ENCODE data around the gene ASMTL.

The ASMTL gene

GRCh38 chrX:1434871-1435240, 17.9 kb downstream of the ASMTL start:
- TF ChIP-seq POLR2AphosphoS5 (IDR thresholded peaks at IDR 0.05; ENCODE audit: low read depth) (no peak), REST (IDR thresholded peaks at IDR 0.05; ENCODE audit: insufficient replicate concordance, low read depth) (no peak), CTCF (IDR thresholded peaks at IDR 0.05; ENCODE audit: insufficient read depth, low read length) (no peak), GABPA (IDR thresholded peaks at IDR 0.05; ENCODE audit: low read depth) (no peak), SPI1 (IDR thresholded peaks at IDR 0.05; ENCODE audit: borderline replicate concordance, low read depth) (no peak)

GRCh38 chrX:1433646-1434357, 18.9 kb downstream of the ASMTL start:
- H3K4me3 ChIP-seq (replicated peaks; ENCODE audit: insufficient read depth, low read length) = no peak overlapping the region
- no peak overlapping the region for H3K27ac ChIP-seq (replicated peaks)
- DNase-seq (ENCODE audit: low read depth in 1 of 2, low spot score in 1 of 2) = no peak
- TF ChIP-seq SPI1 (IDR thresholded peaks at IDR 0.05; ENCODE audit: borderline replicate concordance, low read depth) (no peak), CTCF (IDR thresholded peaks at IDR 0.05; ENCODE audit: insufficient read depth, low read length) (no peak), POLR2AphosphoS5 (IDR thresholded peaks at IDR 0.05; ENCODE audit: low read depth) (no peak), REST (IDR thresholded peaks at IDR 0.05; ENCODE audit: insufficient replicate concordance, low read depth) (no peak), GABPA (IDR thresholded peaks at IDR 0.05; ENCODE audit: low read depth) (no peak)
- H3K27me3 ChIP-seq (ENCODE audit: insufficient read depth, poor library complexity, severe bottlenecking) = no peaks in the 10 kb centered on the region

More at GRCh38 chrX:1434871-1435240, 17.9 kb downstream of the ASMTL start:
- no peak overlapping the region for H3K27ac ChIP-seq (replicated peaks)
- H3K27me3 ChIP-seq (ENCODE audit: insufficient read depth, poor library complexity, severe bottlenecking) = no peaks in the 10 kb centered on the region
- DNase-seq (ENCODE audit: low read depth in 1 of 2, low spot score in 1 of 2) = no peak
- no peak overlapping the region for H3K4me3 ChIP-seq (replicated peaks; ENCODE audit: insufficient read depth, low read length)

GRCh38 chrX:1430451-1430850, 22.3 kb downstream of the ASMTL start:
- TF ChIP-seq SPI1 (IDR thresholded peaks at IDR 0.05; ENCODE audit: borderline replicate concordance, low read depth) = no peak
- no peak for TF ChIP-seq GABPA (IDR thresholded peaks at IDR 0.05; ENCODE audit: low read depth)
- TF ChIP-seq CTCF (IDR thresholded peaks at IDR 0.05; ENCODE audit: insufficient read depth, low read length) = no peak
- TF ChIP-seq POLR2AphosphoS5 (IDR thresholded peaks at IDR 0.05; ENCODE audit: low read depth) = no peak
- no peak for TF ChIP-seq REST (IDR thresholded peaks at IDR 0.05; ENCODE audit: insufficient replicate concordance, low read depth)
- Histone ChIP-seq H3K4me3 (replicated peaks; ENCODE audit: insufficient read depth, low read length) (no peak overlapping the region), H3K27ac (replicated peaks) (no peak overlapping the region), H3K27me3 (ENCODE audit: insufficient read depth, poor library complexity, severe bottlenecking) (no peaks in the 10 kb centered on the region)
- no peak for DNase-seq (ENCODE audit: low read depth in 1 of 2, low spot score in 1 of 2)

Measured in HL-60 (cell line).